ENCODE measurements around the gene TSPAN1.

DNA sequence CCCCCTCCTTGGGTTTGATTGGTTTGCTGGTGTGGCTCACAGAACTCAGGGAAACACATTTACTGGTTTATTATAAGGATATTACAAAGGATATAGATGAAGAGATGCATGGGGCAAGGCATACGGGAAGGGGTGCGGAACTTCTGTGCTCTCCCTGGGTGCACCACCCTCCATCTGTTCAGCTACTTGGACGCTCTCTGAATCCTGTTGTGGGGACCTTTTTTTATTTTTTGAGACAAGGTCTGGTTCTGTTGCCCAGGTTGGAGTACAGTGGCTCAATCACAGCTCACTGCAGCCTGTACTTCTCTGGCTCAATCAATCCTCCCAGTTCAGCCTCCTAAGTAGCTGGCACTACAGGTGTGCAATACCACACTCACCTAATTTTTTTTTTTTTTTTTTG is 35.7 kb downstream of the TSPAN1 start:
- no peak for TF ChIP-seq TAF1 (IDR thresholded peaks at IDR 0.05; ENCODE audit: borderline replicate concordance, insufficient read depth, low read length)
- TF ChIP-seq SIN3A (IDR thresholded peaks at IDR 0.05; ENCODE audit: borderline replicate concordance, insufficient read depth, low read length), result no peak
- TF ChIP-seq, protein P1, sequence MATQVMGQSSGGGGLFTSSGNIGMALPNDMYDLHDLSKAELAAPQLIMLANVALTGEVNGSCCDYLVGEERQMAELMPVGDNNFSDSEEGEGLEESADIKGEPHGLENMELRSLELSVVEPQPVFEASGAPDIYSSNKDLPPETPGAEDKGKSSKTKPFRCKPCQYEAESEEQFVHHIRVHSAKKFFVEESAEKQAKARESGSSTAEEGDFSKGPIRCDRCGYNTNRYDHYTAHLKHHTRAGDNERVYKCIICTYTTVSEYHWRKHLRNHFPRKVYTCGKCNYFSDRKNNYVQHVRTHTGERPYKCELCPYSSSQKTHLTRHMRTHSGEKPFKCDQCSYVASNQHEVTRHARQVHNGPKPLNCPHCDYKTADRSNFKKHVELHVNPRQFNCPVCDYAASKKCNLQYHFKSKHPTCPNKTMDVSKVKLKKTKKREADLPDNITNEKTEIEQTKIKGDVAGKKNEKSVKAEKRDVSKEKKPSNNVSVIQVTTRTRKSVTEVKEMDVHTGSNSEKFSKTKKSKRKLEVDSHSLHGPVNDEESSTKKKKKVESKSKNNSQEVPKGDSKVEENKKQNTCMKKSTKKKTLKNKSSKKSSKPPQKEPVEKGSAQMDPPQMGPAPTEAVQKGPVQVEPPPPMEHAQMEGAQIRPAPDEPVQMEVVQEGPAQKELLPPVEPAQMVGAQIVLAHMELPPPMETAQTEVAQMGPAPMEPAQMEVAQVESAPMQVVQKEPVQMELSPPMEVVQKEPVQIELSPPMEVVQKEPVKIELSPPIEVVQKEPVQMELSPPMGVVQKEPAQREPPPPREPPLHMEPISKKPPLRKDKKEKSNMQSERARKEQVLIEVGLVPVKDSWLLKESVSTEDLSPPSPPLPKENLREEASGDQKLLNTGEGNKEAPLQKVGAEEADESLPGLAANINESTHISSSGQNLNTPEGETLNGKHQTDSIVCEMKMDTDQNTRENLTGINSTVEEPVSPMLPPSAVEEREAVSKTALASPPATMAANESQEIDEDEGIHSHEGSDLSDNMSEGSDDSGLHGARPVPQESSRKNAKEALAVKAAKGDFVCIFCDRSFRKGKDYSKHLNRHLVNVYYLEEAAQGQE (IDR thresholded peaks at IDR 0.05; ENCODE audit: insufficient read depth in 1 of 2, low read depth in 2 of 2, low read length in 2 of 2), result no peak
